ENCODE measurements around the gene MRPL2. TPM values are rescaled to one million over a fixed set of nuclear protein-coding genes. Genes with fewer than 3 reads are reported as not detected.
"Not testable (repeated sequence)": the region's sequence is repeated elsewhere in the genome, so short reads cannot be mapped to it uniquely, and the experiment has no call there.

MRPL2 gene
- total RNA-seq, 1 experiment from 2014 or later, result 125 TPM

GRCh38 chr6:43089467-43089866, 30.2 kb upstream of the MRPL2 start:
- CTCF ChIA-PET, result interaction anchor here (0.5 to 0.7 kb wide), 2 partner anchors 11 to 149 kb away, joined by 3 read pairs; no protein-coding TSS in a partner anchor
- no peak overlapping the region for H3K4me3 Mint-ChIP-seq (ENCODE audit: low read depth, unreplicated experiment)
- intact Hi-C loops (cut with micrococcal nuclease; ENCODE audit: unreplicated experiment), result no loop called here
- no peaks in the 10 kb centered on the region for H3K9me3 Mint-ChIP-seq (ENCODE audit: low read depth, unreplicated experiment)
- no peaks in the 10 kb centered on the region for H3K36me3 Mint-ChIP-seq (ENCODE audit: insufficient read depth, unreplicated experiment)
- H3K27ac Mint-ChIP-seq (ENCODE audit: unreplicated experiment), result no peak overlapping the region
- peaks cover 25% of the 10 kb centered on the region for H3K4me1 Mint-ChIP-seq (ENCODE audit: low read depth, unreplicated experiment)
- no peaks in the 10 kb centered on the region for H3K27me3 Mint-ChIP-seq (ENCODE audit: unreplicated experiment)
- no TSS peak for BruUV-seq (replicated peaks)
- no peak for TF ChIP-seq CTCF (IDR thresholded peaks at IDR 0.05; ENCODE audit: unreplicated experiment)
- DNase-seq, result no peak

GRCh38 chr6:43088654-43089056, 29.4 kb upstream of the MRPL2 start:
- intact Hi-C loops (cut with micrococcal nuclease; ENCODE audit: unreplicated experiment), result no loop called here
- no peaks in the 10 kb centered on the region for H3K9me3 Mint-ChIP-seq (ENCODE audit: low read depth, unreplicated experiment)
- no peaks in the 10 kb centered on the region for H3K27me3 Mint-ChIP-seq (ENCODE audit: unreplicated experiment)
- CTCF ChIA-PET, result no interaction called here
- no peak for DNase-seq
- H3K36me3 Mint-ChIP-seq (ENCODE audit: insufficient read depth, unreplicated experiment), result no peaks in the 10 kb centered on the region
- no peak overlapping the region for H3K4me3 Mint-ChIP-seq (ENCODE audit: low read depth, unreplicated experiment)
- H3K27ac Mint-ChIP-seq (ENCODE audit: unreplicated experiment), result no peak overlapping the region
- no peak for TF ChIP-seq CTCF (IDR thresholded peaks at IDR 0.05; ENCODE audit: unreplicated experiment)
- no TSS peak for BruUV-seq (replicated peaks)
- H3K4me1 Mint-ChIP-seq (ENCODE audit: low read depth, unreplicated experiment), result peaks cover 17% of the 10 kb centered on the region

GRCh38 chr6:43086022-43086658, 26.9 kb upstream of the MRPL2 start:
- H3K9me3 Mint-ChIP-seq (ENCODE audit: low read depth, unreplicated experiment), result no peaks in the 10 kb centered on the region
- no peaks in the 10 kb centered on the region for H3K27me3 Mint-ChIP-seq (ENCODE audit: unreplicated experiment)
- DNase-seq, result no peak
- intact Hi-C loops (cut with micrococcal nuclease; ENCODE audit: unreplicated experiment), result no loop called here
- peaks cover 9% of the 10 kb centered on the region for H3K4me1 Mint-ChIP-seq (ENCODE audit: low read depth, unreplicated experiment)
- H3K36me3 Mint-ChIP-seq (ENCODE audit: insufficient read depth, unreplicated experiment), result peaks cover 1% of the 10 kb centered on the region
- CTCF ChIA-PET, result interaction anchor here (0.7 to 1.5 kb wide), 2 partner anchors 28 to 1176 kb away, joined by 3 to 4 read pairs; no protein-coding TSS in a partner anchor
- no peak overlapping the region for H3K4me3 Mint-ChIP-seq (ENCODE audit: low read depth, unreplicated experiment)
- no TSS peak for BruUV-seq (replicated peaks)
- H3K27ac Mint-ChIP-seq (ENCODE audit: unreplicated experiment), result peak overlapping the region; percentile 29
- no peak for TF ChIP-seq CTCF (IDR thresholded peaks at IDR 0.05; ENCODE audit: unreplicated experiment)

GRCh38 chr6:43082806-43083655, 23.8 kb upstream of the MRPL2 start:
- H3K9me3 Mint-ChIP-seq (ENCODE audit: low read depth, unreplicated experiment), result no peaks in the 10 kb centered on the region
- CTCF ChIA-PET, result interaction anchor here (0.5 to 1.4 kb wide), 2 partner anchors 10 to 631 kb away, joined by 3 read pairs; no protein-coding TSS in a partner anchor
- intact Hi-C loops (cut with micrococcal nuclease; ENCODE audit: unreplicated experiment), result no loop called here
- no peak overlapping the region for H3K4me3 Mint-ChIP-seq (ENCODE audit: low read depth, unreplicated experiment)
- H3K27ac Mint-ChIP-seq (ENCODE audit: unreplicated experiment), result no peak overlapping the region
- H3K27me3 Mint-ChIP-seq (ENCODE audit: unreplicated experiment), result no peaks in the 10 kb centered on the region
- BruUV-seq (replicated peaks), result no TSS peak
- TF ChIP-seq CTCF (IDR thresholded peaks at IDR 0.05; ENCODE audit: unreplicated experiment), result no peak
- no peak for DNase-seq
- peaks cover 4% of the 10 kb centered on the region for H3K4me1 Mint-ChIP-seq (ENCODE audit: low read depth, unreplicated experiment)
- H3K36me3 Mint-ChIP-seq (ENCODE audit: insufficient read depth, unreplicated experiment), result peaks cover 5% of the 10 kb centered on the region

- H3K4me3 Mint-ChIP-seq (ENCODE audit: low read depth, unreplicated experiment); CTCF ChIA-PET; H3K36me3 Mint-ChIP-seq (ENCODE audit: insufficient read depth, unreplicated experiment); intact Hi-C loops (cut with micrococcal nuclease; ENCODE audit: unreplicated experiment); H3K9me3 Mint-ChIP-seq (ENCODE audit: low read depth, unreplicated experiment); DNase-seq; BruUV-seq (replicated peaks); H3K27me3 Mint-ChIP-seq (ENCODE audit: unreplicated experiment); H3K27ac Mint-ChIP-seq (ENCODE audit: unreplicated experiment): not testable (repeated sequence)
- H3K4me1 Mint-ChIP-seq (ENCODE audit: low read depth, unreplicated experiment), result peaks cover 14% of the 10 kb centered on the region
Observed at GRCh38 chr6:43081922-43082321, 22.7 kb upstream of the MRPL2 start.
